ENCODE data around the gene FIG4.
"Not testable (repeated sequence)": the region's sequence is repeated elsewhere in the genome, so short reads cannot be mapped to it uniquely, and the experiment has no call there.

Gene FIG4

GRCh38 chr6:109865968-109866367 lies 174.9 kb downstream of the FIG4 start:
- WGBS (ENCODE audit: extremely low coverage, insufficient coverage, low lambda C conversion rate) = no CpG with 5 or more reads among the region's 4 CpGs
- H3K23ac ChIP-seq (ENCODE audit: low read length) = no peak overlapping the region
- H3K79me1 ChIP-seq (ENCODE audit: low read length) = no peaks in the 10 kb centered on the region
- no peaks in the 10 kb centered on the region for H3K36me3 ChIP-seq (ENCODE audit: control insufficient read depth, insufficient read depth, low read length)
- no peak overlapping the region for H3K4me2 ChIP-seq (ENCODE audit: low read length)
- no peak overlapping the region for H3K56ac ChIP-seq (ENCODE audit: low read length)
- no peak overlapping the region for H4K5ac ChIP-seq (ENCODE audit: low read length)
- no peak overlapping the region for H3K4ac ChIP-seq (ENCODE audit: low read depth, low read length)
- H3K27me3 ChIP-seq (ENCODE audit: insufficient read depth, low read length, poor library complexity) = no peaks in the 10 kb centered on the region
- no peak overlapping the region for H3K4me3 ChIP-seq (ENCODE audit: low read length)
- H2BK120ac ChIP-seq (ENCODE audit: low read depth, low read length) = no peak overlapping the region
- no peak overlapping the region for H2BK15ac ChIP-seq (replicated peaks; ENCODE audit: low read depth)
- no peak overlapping the region for H2BK5ac ChIP-seq (ENCODE audit: low read length)
- H3K27ac ChIP-seq (ENCODE audit: low read depth, low read length) = no peak overlapping the region
- H3K79me2 ChIP-seq (ENCODE audit: control insufficient read depth, insufficient read depth, low read length) = no peaks in the 10 kb centered on the region
- H2AK5ac ChIP-seq (ENCODE audit: low read length) = no peak overlapping the region
- no peak overlapping the region for H3K18ac ChIP-seq (ENCODE audit: low read length)
- H3K9ac ChIP-seq (ENCODE audit: low read length) = no peak overlapping the region
- DNase-seq = peak; percentile 35
- H3K4me1 ChIP-seq (ENCODE audit: control insufficient read depth, low read depth, low read length) = peaks cover 19% of the 10 kb centered on the region
- H4K8ac ChIP-seq (ENCODE audit: low read depth, low read length) = no peak overlapping the region

GRCh38 chr6:109867009-109867969 lies 176.2 kb downstream of the FIG4 start:
- peak overlapping the region; percentile 85 for H3K4ac ChIP-seq (ENCODE audit: low read depth, low read length)
- no peaks in the 10 kb centered on the region for H3K79me1 ChIP-seq (ENCODE audit: low read length)
- H3K18ac ChIP-seq (ENCODE audit: low read length) = peak overlapping the region; percentile 97
- no peak overlapping the region for H4K8ac ChIP-seq (ENCODE audit: low read depth, low read length)
- H2BK15ac ChIP-seq (replicated peaks; ENCODE audit: low read depth) = no peak overlapping the region
- H4K5ac ChIP-seq (ENCODE audit: low read length) = no peak overlapping the region
- no CpG with 5 or more reads among the region's 7 CpGs for WGBS (ENCODE audit: extremely low coverage, insufficient coverage, low lambda C conversion rate)
- peak overlapping the region; percentile 5 for H2AK5ac ChIP-seq (ENCODE audit: low read length)
- H3K56ac ChIP-seq (ENCODE audit: low read length) = peak overlapping the region; percentile 11
- peak; percentile 67 for DNase-seq
- H3K27me3 ChIP-seq (ENCODE audit: insufficient read depth, low read length, poor library complexity) = no peaks in the 10 kb centered on the region
- peak overlapping the region; percentile 32 for H3K27ac ChIP-seq (ENCODE audit: low read depth, low read length)
- no peak overlapping the region for H3K4me3 ChIP-seq (ENCODE audit: low read length)
- no peaks in the 10 kb centered on the region for H3K36me3 ChIP-seq (ENCODE audit: control insufficient read depth, insufficient read depth, low read length)
- H2BK5ac ChIP-seq (ENCODE audit: low read length) = peak overlapping the region; percentile 24
- H3K23ac ChIP-seq (ENCODE audit: low read length) = peak overlapping the region; percentile 36
- no peaks in the 10 kb centered on the region for H3K79me2 ChIP-seq (ENCODE audit: control insufficient read depth, insufficient read depth, low read length)
- no peak overlapping the region for H3K4me2 ChIP-seq (ENCODE audit: low read length)
- H3K4me1 ChIP-seq (ENCODE audit: control insufficient read depth, low read depth, low read length) = peaks cover 19% of the 10 kb centered on the region
- peak overlapping the region; percentile 15 for H3K9ac ChIP-seq (ENCODE audit: low read length)
- H2BK120ac ChIP-seq (ENCODE audit: low read depth, low read length) = peak overlapping the region; percentile 8

GRCh38 chr6:109867970-109868358 lies 176.9 kb downstream of the FIG4 start:
- H3K4ac ChIP-seq (ENCODE audit: low read depth, low read length) = no peak overlapping the region
- H3K4me2 ChIP-seq (ENCODE audit: low read length) = no peak overlapping the region
- H3K36me3 ChIP-seq (ENCODE audit: control insufficient read depth, insufficient read depth, low read length) = no peaks in the 10 kb centered on the region
- H3K18ac ChIP-seq (ENCODE audit: low read length) = peak overlapping the region; percentile 34
- H3K23ac ChIP-seq (ENCODE audit: low read length) = no peak overlapping the region
- peak overlapping the region; percentile 6 for H3K56ac ChIP-seq (ENCODE audit: low read length)
- H3K9ac ChIP-seq (ENCODE audit: low read length) = no peak overlapping the region
- H2BK120ac ChIP-seq (ENCODE audit: low read depth, low read length) = no peak overlapping the region
- DNase-seq = no peak
- H2AK5ac ChIP-seq (ENCODE audit: low read length) = no peak overlapping the region
- no peak overlapping the region for H4K8ac ChIP-seq (ENCODE audit: low read depth, low read length)
- no peak overlapping the region for H2BK15ac ChIP-seq (replicated peaks; ENCODE audit: low read depth)
- WGBS (ENCODE audit: extremely low coverage, insufficient coverage, low lambda C conversion rate) = no CpG with 5 or more reads among the region's 2 CpGs
- H3K27ac ChIP-seq (ENCODE audit: low read depth, low read length) = no peak overlapping the region
- no peak overlapping the region for H4K5ac ChIP-seq (ENCODE audit: low read length)
- no peak overlapping the region for H2BK5ac ChIP-seq (ENCODE audit: low read length)
- H3K79me1 ChIP-seq (ENCODE audit: low read length) = no peaks in the 10 kb centered on the region
- H3K4me3 ChIP-seq (ENCODE audit: low read length) = no peak overlapping the region
- H3K79me2 ChIP-seq (ENCODE audit: control insufficient read depth, insufficient read depth, low read length) = no peaks in the 10 kb centered on the region
- peaks cover 19% of the 10 kb centered on the region for H3K4me1 ChIP-seq (ENCODE audit: control insufficient read depth, low read depth, low read length)
- no peaks in the 10 kb centered on the region for H3K27me3 ChIP-seq (ENCODE audit: insufficient read depth, low read length, poor library complexity)

GRCh38 chr6:109869398-109870088 lies 178.4 kb downstream of the FIG4 start:
- H3K36me3 ChIP-seq (ENCODE audit: control insufficient read depth, insufficient read depth, low read length); H3K23ac ChIP-seq (ENCODE audit: low read length); H2AK5ac ChIP-seq (ENCODE audit: low read length); H3K27me3 ChIP-seq (ENCODE audit: insufficient read depth, low read length, poor library complexity); H3K79me2 ChIP-seq (ENCODE audit: control insufficient read depth, insufficient read depth, low read length); H3K79me1 ChIP-seq (ENCODE audit: low read length); H4K5ac ChIP-seq (ENCODE audit: low read length); H4K8ac ChIP-seq (ENCODE audit: low read depth, low read length); H3K4me3 ChIP-seq (ENCODE audit: low read length); H2BK15ac ChIP-seq (replicated peaks; ENCODE audit: low read depth); H3K9ac ChIP-seq (ENCODE audit: low read length): not testable (repeated sequence)
- H3K18ac ChIP-seq (ENCODE audit: low read length) = peak overlapping the region; percentile 97
- H3K4ac ChIP-seq (ENCODE audit: low read depth, low read length) = peak overlapping the region; percentile 46
- peak overlapping the region; percentile 32 for H3K27ac ChIP-seq (ENCODE audit: low read depth, low read length)
- peak overlapping the region; percentile 92 for H2BK120ac ChIP-seq (ENCODE audit: low read depth, low read length)
- peak overlapping the region; percentile 95 for H2BK5ac ChIP-seq (ENCODE audit: low read length)
- peaks cover 19% of the 10 kb centered on the region for H3K4me1 ChIP-seq (ENCODE audit: control insufficient read depth, low read depth, low read length)
- peak overlapping the region; percentile 69 for H3K56ac ChIP-seq (ENCODE audit: low read length)
- no CpG with 5 or more reads among the region's 5 CpGs for WGBS (ENCODE audit: extremely low coverage, insufficient coverage, low lambda C conversion rate)
- peak; percentile 80 for DNase-seq
- H3K4me2 ChIP-seq (ENCODE audit: low read length) = peak overlapping the region; percentile 21

- peak overlapping the region; percentile 46 for H3K4ac ChIP-seq (ENCODE audit: low read depth, low read length)
- H3K4me2 ChIP-seq (ENCODE audit: low read length) = no peak overlapping the region
- H2BK5ac ChIP-seq (ENCODE audit: low read length) = peak overlapping the region; percentile 95
- no peaks in the 10 kb centered on the region for H3K27me3 ChIP-seq (ENCODE audit: insufficient read depth, low read length, poor library complexity)
- no peaks in the 10 kb centered on the region for H3K36me3 ChIP-seq (ENCODE audit: control insufficient read depth, insufficient read depth, low read length)
- no peak for DNase-seq
- no peaks in the 10 kb centered on the region for H3K79me2 ChIP-seq (ENCODE audit: control insufficient read depth, insufficient read depth, low read length)
- no peak overlapping the region for H3K4me3 ChIP-seq (ENCODE audit: low read length)
- no peaks in the 10 kb centered on the region for H3K79me1 ChIP-seq (ENCODE audit: low read length)
- no peak overlapping the region for H3K9ac ChIP-seq (ENCODE audit: low read length)
- no peak overlapping the region for H4K5ac ChIP-seq (ENCODE audit: low read length)
- H4K8ac ChIP-seq (ENCODE audit: low read depth, low read length) = no peak overlapping the region
- no CpG with 5 or more reads among the region's 5 CpGs for WGBS (ENCODE audit: extremely low coverage, insufficient coverage, low lambda C conversion rate)
- H2AK5ac ChIP-seq (ENCODE audit: low read length) = no peak overlapping the region
- H3K56ac ChIP-seq (ENCODE audit: low read length) = peak overlapping the region; percentile 69
- H2BK120ac ChIP-seq (ENCODE audit: low read depth, low read length) = peak overlapping the region; percentile 92
- peak overlapping the region; percentile 8 for H2BK15ac ChIP-seq (replicated peaks; ENCODE audit: low read depth)
- no peak overlapping the region for H3K23ac ChIP-seq (ENCODE audit: low read length)
- H3K27ac ChIP-seq (ENCODE audit: low read depth, low read length) = peak overlapping the region; percentile 53
- peaks cover 19% of the 10 kb centered on the region for H3K4me1 ChIP-seq (ENCODE audit: control insufficient read depth, low read depth, low read length)
- peak overlapping the region; percentile 97 for H3K18ac ChIP-seq (ENCODE audit: low read length)
Observed at GRCh38 chr6:109870089-109870410, 179.0 kb downstream of the FIG4 start.
